DND-41 (cell line): ENCODE measurements around the gene ISX.

Source experiments
- EZH2 ChIP-seq: IDR thresholded peaks from 3 replicates; pipeline ENCODE4 v1.6.1; 2012; ENCODE audit warnings: borderline replicate concordance, low read depth, mild to moderate bottlenecking, moderate library complexity, low read length, inconsistent platforms; ENCODE audit not compliant: severe bottlenecking
- TF ChIP-seq, protein P1 (sequence below): IDR thresholded peaks from 2 replicates; pipeline ENCODE4 v1.5.1; 2012; ENCODE audit warnings: borderline replicate concordance, low read length, moderate library complexity, mild to moderate bottlenecking; ENCODE audit not compliant: poor library complexity, severe bottlenecking; ENCODE audit errors: extremely low read depth

DNA sequence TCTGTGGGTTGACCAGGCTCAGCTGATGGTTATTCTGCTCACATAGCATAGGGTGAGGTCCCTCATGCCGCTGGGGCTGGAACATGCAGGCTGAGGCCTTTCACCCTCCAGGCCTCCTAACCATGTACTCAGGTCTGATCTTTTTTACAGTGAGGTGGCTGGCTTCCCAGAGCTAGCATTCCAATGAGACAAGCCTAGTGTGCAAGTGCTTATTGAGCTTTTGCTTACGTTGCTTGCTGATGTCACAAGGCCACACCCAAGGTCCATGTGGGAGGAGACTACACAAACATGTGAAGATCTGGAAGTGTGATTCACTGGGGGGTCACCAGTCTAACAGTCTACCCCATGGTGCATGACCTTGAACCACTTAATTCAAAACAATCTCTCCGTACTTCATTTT is 33.9 kb downstream of the ISX start:
- no peak for TF ChIP-seq EZH2
- TF ChIP-seq, protein P1, sequence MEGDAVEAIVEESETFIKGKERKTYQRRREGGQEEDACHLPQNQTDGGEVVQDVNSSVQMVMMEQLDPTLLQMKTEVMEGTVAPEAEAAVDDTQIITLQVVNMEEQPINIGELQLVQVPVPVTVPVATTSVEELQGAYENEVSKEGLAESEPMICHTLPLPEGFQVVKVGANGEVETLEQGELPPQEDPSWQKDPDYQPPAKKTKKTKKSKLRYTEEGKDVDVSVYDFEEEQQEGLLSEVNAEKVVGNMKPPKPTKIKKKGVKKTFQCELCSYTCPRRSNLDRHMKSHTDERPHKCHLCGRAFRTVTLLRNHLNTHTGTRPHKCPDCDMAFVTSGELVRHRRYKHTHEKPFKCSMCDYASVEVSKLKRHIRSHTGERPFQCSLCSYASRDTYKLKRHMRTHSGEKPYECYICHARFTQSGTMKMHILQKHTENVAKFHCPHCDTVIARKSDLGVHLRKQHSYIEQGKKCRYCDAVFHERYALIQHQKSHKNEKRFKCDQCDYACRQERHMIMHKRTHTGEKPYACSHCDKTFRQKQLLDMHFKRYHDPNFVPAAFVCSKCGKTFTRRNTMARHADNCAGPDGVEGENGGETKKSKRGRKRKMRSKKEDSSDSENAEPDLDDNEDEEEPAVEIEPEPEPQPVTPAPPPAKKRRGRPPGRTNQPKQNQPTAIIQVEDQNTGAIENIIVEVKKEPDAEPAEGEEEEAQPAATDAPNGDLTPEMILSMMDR: no peak
